ENCODE measurements around the gene UNKL.

The UNKL gene

GRCh38 chr16:1430759-1431496 is 16.4 kb upstream of the UNKL start, which contains the start of gene PERCC1:
TSS of gene PERCC1 (plus strand) at chr16:1431078. CDS start at chr16:1432594, 1,516 bp downstream.
- Histone ChIP-seq H3K9me2 (replicated peaks; ENCODE audit: insufficient read depth, low read length) (no peaks in the 10 kb centered on the region), H3K79me2 (ENCODE audit: insufficient read depth, low read length) (no peaks in the 10 kb centered on the region), H3K9me3 (ENCODE audit: insufficient read depth, low read length) (no peaks in the 10 kb centered on the region), H2AFZ (ENCODE audit: low read depth, low read length, severe bottlenecking) (no peak within 1 kb of the TSS), H3K36me3 (ENCODE audit: low read length) (no peaks in the 10 kb centered on the region), H3K4me3 (ENCODE audit: insufficient read depth, low read length, poor library complexity, severe bottlenecking) (no peak within 1 kb of the TSS), H3K27ac (ENCODE audit: low read depth, low read length) (no peak within 1 kb of the TSS), H3F3A (ENCODE audit: insufficient read depth) (no peaks in the 10 kb centered on the region), H3K9ac (ENCODE audit: low read length) (no peak within 1 kb of the TSS), H3K4me2 (ENCODE audit: low read depth, low read length, poor library complexity, severe bottlenecking) (no peak within 1 kb of the TSS), H4K20me1 (ENCODE audit: low read depth, low read length) (no peaks in the 10 kb centered on the region), H3K27me3 (ENCODE audit: low read length) (no peaks in the 10 kb centered on the region)
- TF ChIP-seq CTCF (IDR thresholded peaks at IDR 0.05; ENCODE audit: insufficient read depth, low read length, poor library complexity, severe bottlenecking) (no peak), EZH2phosphoT487 (conservative IDR thresholded peaks at IDR 0.05; ENCODE audit: low read length) (no peak)

GRCh38 chr16:1430214-1430758 is 15.8 kb upstream of the UNKL start:
- Histone ChIP-seq H3K9me2 (replicated peaks; ENCODE audit: insufficient read depth, low read length) (no peaks in the 10 kb centered on the region), H3K36me3 (ENCODE audit: low read length) (no peaks in the 10 kb centered on the region), H3K4me2 (ENCODE audit: low read depth, low read length, poor library complexity, severe bottlenecking) (no peak overlapping the region), H3K27me3 (ENCODE audit: low read length) (no peaks in the 10 kb centered on the region), H4K20me1 (ENCODE audit: low read depth, low read length) (no peaks in the 10 kb centered on the region), H3K9ac (ENCODE audit: low read length) (no peak overlapping the region), H3F3A (ENCODE audit: insufficient read depth) (no peaks in the 10 kb centered on the region), H3K9me3 (ENCODE audit: insufficient read depth, low read length) (no peaks in the 10 kb centered on the region), H3K79me2 (ENCODE audit: insufficient read depth, low read length) (no peaks in the 10 kb centered on the region), H2AFZ (ENCODE audit: low read depth, low read length, severe bottlenecking) (no peak overlapping the region), H3K4me3 (ENCODE audit: insufficient read depth, low read length, poor library complexity, severe bottlenecking) (no peak overlapping the region), H3K27ac (ENCODE audit: low read depth, low read length) (no peak overlapping the region)
- no peak for TF ChIP-seq EZH2phosphoT487 (conservative IDR thresholded peaks at IDR 0.05; ENCODE audit: low read length)
- no peak for TF ChIP-seq CTCF (IDR thresholded peaks at IDR 0.05; ENCODE audit: insufficient read depth, low read length, poor library complexity, severe bottlenecking)

GRCh38 chr16:1429631-1430030 is 15.1 kb upstream of the UNKL start:
- H3K36me3 ChIP-seq (ENCODE audit: low read length): no peaks in the 10 kb centered on the region
- no peak overlapping the region for H2AFZ ChIP-seq (ENCODE audit: low read depth, low read length, severe bottlenecking)
- no peaks in the 10 kb centered on the region for H3K9me3 ChIP-seq (ENCODE audit: insufficient read depth, low read length)
- H3K27ac ChIP-seq (ENCODE audit: low read depth, low read length): no peak overlapping the region
- H3K4me3 ChIP-seq (ENCODE audit: insufficient read depth, low read length, poor library complexity, severe bottlenecking): no peak overlapping the region
- no peaks in the 10 kb centered on the region for H3K9me2 ChIP-seq (replicated peaks; ENCODE audit: insufficient read depth, low read length)
- H3K4me2 ChIP-seq (ENCODE audit: low read depth, low read length, poor library complexity, severe bottlenecking): no peak overlapping the region
- no peak overlapping the region for H3K9ac ChIP-seq (ENCODE audit: low read length)
- H4K20me1 ChIP-seq (ENCODE audit: low read depth, low read length): no peaks in the 10 kb centered on the region
- no peaks in the 10 kb centered on the region for H3K27me3 ChIP-seq (ENCODE audit: low read length)
- TF ChIP-seq EZH2phosphoT487 (conservative IDR thresholded peaks at IDR 0.05; ENCODE audit: low read length) (no peak), CTCF (IDR thresholded peaks at IDR 0.05; ENCODE audit: insufficient read depth, low read length, poor library complexity, severe bottlenecking) (no peak)
- no peaks in the 10 kb centered on the region for H3F3A ChIP-seq (ENCODE audit: insufficient read depth)
- H3K79me2 ChIP-seq (ENCODE audit: insufficient read depth, low read length): no peaks in the 10 kb centered on the region
